Thoracic aorta (tissue), 2 donors: ENCODE data around the gene SAMD4A. TPM values are rescaled to one million over a fixed set of nuclear protein-coding genes. Genes with fewer than 3 reads are reported as not detected.
A peak's percentile ranks its signal among the peaks of the same experiment; 100 is the strongest.

Experiments
- ATAC-seq: fragments of 150-250 bp; one replicate; pipeline ENCODE4 v1.8.0; 2017; ENCODE audit warnings: low read depth; ENCODE audit not compliant: insufficient number of reproducible peaks, low FRiP score
- DNase-seq: peaks from one replicate; pipeline ENCODE4 v3.0.0-alpha.2; 2020; ENCODE audit warnings: low spot score
- H3K27ac ChIP-seq, 2 donors: fragments of 200-600 bp; sonication (generic); 1 replicate in 1 of 2; 2 replicates in 1 of 2; pipeline ENCODE4 v1.5.1; 2016; ENCODE audit warnings: mild to moderate bottlenecking in 2 of 2, moderate library complexity in 2 of 2
- H3K27me3 ChIP-seq: fragments of 200-600 bp; sonication (generic); replicated peaks from 2 replicates; pipeline ENCODE4 v1.6.0; 2016; ENCODE audit warnings: mild to moderate bottlenecking; ENCODE audit not compliant: insufficient read depth
- H3K36me3 ChIP-seq: fragments of 200-600 bp; sonication (generic); one replicate; pipeline ENCODE4 v1.5.1; 2016
- H3K4me1 ChIP-seq, 2 donors: fragments of 200-600 bp; sonication (generic); 1 replicate in 1 of 2; 2 replicates in 1 of 2; pipeline versions ENCODE4 v1.5.1 to v1.6.0; 2016; ENCODE audit warnings: low read depth in 2 of 2, mild to moderate bottlenecking in 1 of 2; ENCODE audit not compliant: control insufficient read depth in 1 of 2
- H3K4me3 ChIP-seq: fragments of 200-600 bp; sonication (generic); 2 replicates; pipeline ENCODE4 v1.5.1; 2016; ENCODE audit warnings: mild to moderate bottlenecking
- H3K9me3 ChIP-seq: fragments of 200-600 bp; sonication (generic); 2 replicates; pipeline ENCODE4 v1.5.1; 2016
- CTCF ChIP-seq: fragments of 200-600 bp; sonication (generic); IDR thresholded peaks from one replicate; pipeline ENCODE4 v1.5.1; 2019; ENCODE audit warnings: antibody characterized with exemption
- total RNA-seq, 2 donors: library from RNA; depleted of rRNA; stranded (reverse); fragments of >200 nt; gene quantifications; one replicate each; pipeline versions ENCODE4 v1.1.0 to v1.2.3, GENCODE V29; 2016

Gene SAMD4A
- total RNA-seq, 2 donors from 2014 or later, result 142 to 172 TPM

GRCh38 chr14:54627219-54627539, 60.3 kb downstream of the SAMD4A start:
- peak overlapping the region; percentile 67 to 69 for H3K27ac ChIP-seq

GRCh38 chr14:54627540-54628363, 60.8 kb downstream of the SAMD4A start:
- DNase-seq (peak; percentile 47), ATAC-seq (no peak)
- Histone ChIP-seq H3K4me1 (peaks cover 39 to 78% of the 10 kb centered on the region in 2 donors), H3K27me3 (no peaks in the 10 kb centered on the region), H3K27ac (peak overlapping the region; percentile 67 to 69), H3K36me3 (no peaks in the 10 kb centered on the region), H3K4me3 (peak overlapping the region; percentile 59), H3K9me3 (no peaks in the 10 kb centered on the region)
- TF ChIP-seq CTCF, result no peak

More at GRCh38 chr14:54627219-54627539, 60.3 kb downstream of the SAMD4A start:
- H3K27me3 ChIP-seq, result no peaks in the 10 kb centered on the region
- no peaks in the 10 kb centered on the region for H3K9me3 ChIP-seq
- peaks cover 43 to 84% of the 10 kb centered on the region in 2 donors for H3K4me1 ChIP-seq
- H3K4me3 ChIP-seq, result peak overlapping the region; percentile 59
- ATAC-seq (no peak), DNase-seq (no peak)
- no peak for TF ChIP-seq CTCF
- H3K36me3 ChIP-seq, result no peaks in the 10 kb centered on the region

- Histone ChIP-seq H3K4me3 (no peak overlapping the region), H3K4me1 (peaks cover 36 to 73% of the 10 kb centered on the region in 2 donors), H3K36me3 (no peaks in the 10 kb centered on the region), H3K27ac (peak overlapping the region in 1 of 2 donors; percentile 69), H3K27me3 (no peaks in the 10 kb centered on the region), H3K9me3 (no peaks in the 10 kb centered on the region)
- TF ChIP-seq CTCF, result no peak
- ATAC-seq (no peak), DNase-seq (no peak)
These were observed 62.3 kb downstream of the SAMD4A start for GRCh38 chr14:54629183-54629582.

DNA sequence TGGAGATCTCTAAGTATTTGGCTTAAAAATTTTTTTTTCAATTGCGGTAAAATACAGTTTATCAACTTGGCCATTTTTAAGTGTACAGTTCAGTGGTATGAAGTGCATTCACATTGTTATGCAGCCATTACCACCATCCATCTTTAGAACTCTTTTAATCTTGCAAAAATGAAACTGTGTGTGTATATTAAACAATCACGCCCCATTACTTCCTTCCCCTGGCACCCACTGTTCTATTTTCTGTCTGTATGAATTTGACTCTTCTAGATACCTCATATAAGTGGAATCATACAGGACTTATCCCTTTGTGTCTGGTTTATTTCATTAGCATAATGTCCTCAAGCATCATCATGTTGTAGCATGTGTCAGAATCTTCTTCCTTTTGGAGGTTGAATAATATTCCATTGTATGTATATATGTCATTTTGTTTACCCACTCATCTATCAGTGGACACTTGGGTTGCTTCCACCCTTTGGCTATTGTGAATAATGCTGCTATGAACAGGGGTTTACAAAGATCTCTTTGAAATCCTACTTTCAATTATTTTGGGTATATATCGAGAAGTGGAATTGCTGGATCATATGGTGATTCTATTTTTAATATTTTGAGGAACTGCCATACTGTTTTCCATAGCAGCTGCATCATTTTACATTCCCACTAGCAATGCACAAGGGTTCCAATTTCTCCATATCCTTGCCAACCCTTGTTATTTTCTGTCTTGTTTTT, 62.9 kb downstream of the SAMD4A start:
- no peak for DNase-seq
- Histone ChIP-seq H3K4me1 (peaks cover 36 to 67% of the 10 kb centered on the region in 2 donors), H3K27me3 (no peaks in the 10 kb centered on the region), H3K9me3 (no peaks in the 10 kb centered on the region), H3K27ac (no peak overlapping the region), H3K36me3 (no peaks in the 10 kb centered on the region), H3K4me3 (no peak overlapping the region)
- no peak for TF ChIP-seq CTCF
- ATAC-seq, result no peak

DNA sequence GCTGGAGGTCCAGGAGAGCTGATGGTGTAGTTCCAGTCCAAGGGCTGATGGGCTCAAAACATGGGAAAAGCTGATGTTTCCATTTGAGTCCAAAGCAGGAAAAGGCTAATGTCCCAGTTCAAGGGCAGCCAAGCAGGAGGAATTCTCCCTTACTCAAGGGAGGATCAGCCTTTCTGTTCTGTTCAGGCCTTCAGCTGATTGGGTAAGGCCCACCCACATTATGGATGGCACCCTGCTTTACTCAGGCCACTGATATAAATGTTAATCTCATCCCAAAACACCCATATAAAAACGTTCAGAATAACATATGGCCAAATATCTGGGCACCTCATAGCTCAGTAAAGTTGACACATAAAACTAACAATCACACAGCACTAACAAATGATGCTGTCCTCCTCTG, 64.1 kb downstream of the SAMD4A start:
- Histone ChIP-seq H3K27me3 (no peaks in the 10 kb centered on the region), H3K4me1 (peaks cover 25 to 61% of the 10 kb centered on the region in 2 donors), H3K27ac (no peak overlapping the region), H3K9me3 (no peaks in the 10 kb centered on the region), H3K4me3 (no peak overlapping the region), H3K36me3 (no peaks in the 10 kb centered on the region)
- ATAC-seq (no peak), DNase-seq (no peak)
- TF ChIP-seq CTCF, result no peak
